ENCODE results near the gene MAK. TPM values are rescaled to one million over a fixed set of nuclear protein-coding genes. Genes with fewer than 3 reads are reported as not detected.
"Not testable (repeated sequence)": the region's sequence is repeated elsewhere in the genome, so short reads cannot be mapped to it uniquely, and the experiment has no call there.

MAK gene
- total RNA-seq, 1 donor from 2014 or later: 0.41 TPM

DNA sequence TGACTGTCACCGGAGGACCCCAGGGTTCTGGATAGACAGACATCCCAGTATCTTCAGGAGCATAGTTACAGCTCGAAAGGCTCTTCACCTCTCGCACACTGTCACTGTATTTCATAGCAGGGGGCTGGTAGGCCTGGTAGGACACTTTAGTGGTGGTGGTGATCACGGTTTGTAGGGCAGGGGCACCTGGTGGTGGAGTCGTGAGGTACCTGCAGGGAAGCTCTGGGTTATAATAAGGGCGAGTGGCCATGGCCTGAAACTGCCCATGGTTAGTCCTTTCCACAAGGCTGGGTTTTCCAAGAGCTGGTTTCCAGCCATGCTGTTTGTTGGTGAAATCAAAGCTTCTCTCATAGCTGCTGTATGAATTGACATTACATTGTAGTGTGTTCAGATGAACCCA is 35.9 kb upstream of the MAK start:
- H3K27ac Mint-ChIP-seq: no peak overlapping the region
- no peaks in the 10 kb centered on the region for H3K4me1 Mint-ChIP-seq (ENCODE audit: low read depth)
- no peaks in the 10 kb centered on the region for H3K36me3 Mint-ChIP-seq (ENCODE audit: low read depth)
- no peak overlapping the region for H3K4me3 Mint-ChIP-seq (ENCODE audit: low read depth)
- no peaks in the 10 kb centered on the region for H3K9me3 Mint-ChIP-seq
- DNase-seq (ENCODE audit: low spot score): no peak
- intact Hi-C loops (cut with micrococcal nuclease): no loop called here
- H3K27me3 Mint-ChIP-seq (ENCODE audit: low read depth): peaks cover 9% of the 10 kb centered on the region

DNA sequence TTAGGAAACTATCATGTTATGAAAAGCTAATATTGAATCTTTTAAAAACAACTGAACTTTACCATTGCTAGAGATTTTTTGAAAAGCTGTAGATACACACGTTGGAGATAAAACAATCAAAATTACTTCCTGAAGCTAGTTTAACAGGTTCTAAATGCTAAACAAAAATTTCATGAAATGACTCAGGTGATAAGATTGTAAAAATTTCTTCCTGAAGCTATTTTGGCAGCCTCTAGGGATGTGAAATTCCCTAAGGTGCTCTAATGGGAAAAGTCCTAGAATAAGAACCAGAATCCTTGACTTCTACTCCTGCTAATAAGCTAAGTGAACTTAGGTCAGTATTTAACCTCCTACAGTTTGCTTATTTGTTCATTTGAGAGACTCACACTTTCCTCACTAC is 35.0 kb upstream of the MAK start:
- H3K27ac Mint-ChIP-seq: no peak overlapping the region
- H3K36me3 Mint-ChIP-seq (ENCODE audit: low read depth): no peaks in the 10 kb centered on the region
- peaks cover under 1% of the 10 kb centered on the region for H3K27me3 Mint-ChIP-seq (ENCODE audit: low read depth)
- no peak for DNase-seq (ENCODE audit: low spot score)
- intact Hi-C loops (cut with micrococcal nuclease): no loop called here
- no peaks in the 10 kb centered on the region for H3K4me1 Mint-ChIP-seq (ENCODE audit: low read depth)
- H3K4me3 Mint-ChIP-seq (ENCODE audit: low read depth): no peak overlapping the region
- H3K9me3 Mint-ChIP-seq: no peaks in the 10 kb centered on the region

DNA sequence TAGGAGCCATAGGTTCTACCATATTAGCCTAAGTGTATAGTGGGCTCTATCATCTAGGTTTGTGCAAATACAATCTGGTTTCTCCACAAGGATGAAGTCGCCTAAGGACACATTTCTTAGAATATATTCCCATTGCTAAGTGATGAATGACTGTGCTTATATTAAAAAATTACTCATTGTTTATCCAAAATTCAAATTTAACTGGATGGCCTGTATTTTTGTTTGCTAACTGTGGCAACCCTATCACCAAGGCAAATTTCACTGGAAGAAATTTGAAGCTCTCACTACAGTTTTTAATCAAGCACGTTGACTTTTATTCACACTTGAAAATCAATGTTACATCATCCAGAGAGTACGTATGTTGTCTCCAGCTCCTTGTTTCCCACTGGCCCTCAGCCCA is 29.6 kb upstream of the MAK start:
- DNase-seq (ENCODE audit: low spot score): no peak
- no peak overlapping the region for H3K27ac Mint-ChIP-seq
- intact Hi-C loops (cut with micrococcal nuclease): no loop called here
- no peak overlapping the region for H3K4me3 Mint-ChIP-seq (ENCODE audit: low read depth)
- H3K36me3 Mint-ChIP-seq (ENCODE audit: low read depth): no peaks in the 10 kb centered on the region
- no peaks in the 10 kb centered on the region for H3K27me3 Mint-ChIP-seq (ENCODE audit: low read depth)
- no peaks in the 10 kb centered on the region for H3K4me1 Mint-ChIP-seq (ENCODE audit: low read depth)
- no peaks in the 10 kb centered on the region for H3K9me3 Mint-ChIP-seq

DNA sequence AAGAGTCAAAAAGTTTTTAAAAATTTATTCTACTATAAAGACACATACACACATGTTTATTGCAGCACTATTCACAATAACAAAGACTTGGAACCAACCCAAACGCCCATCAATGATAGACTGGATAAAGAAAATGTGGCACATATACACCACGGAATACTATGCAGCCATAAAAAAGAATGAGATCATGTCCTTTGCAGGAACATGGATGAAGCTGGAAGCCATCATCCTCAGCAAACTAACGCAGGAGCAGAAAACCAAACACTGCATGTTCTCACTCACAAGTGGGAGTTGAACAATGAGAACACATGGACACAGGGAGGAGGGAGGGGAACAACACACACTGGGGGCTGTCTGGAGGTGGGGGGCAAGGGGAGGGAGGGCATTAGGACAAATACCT is 28.4 kb upstream of the MAK start:
- H3K4me1 Mint-ChIP-seq (ENCODE audit: low read depth); H3K27ac Mint-ChIP-seq; H3K9me3 Mint-ChIP-seq; H3K27me3 Mint-ChIP-seq (ENCODE audit: low read depth); intact Hi-C loops (cut with micrococcal nuclease); DNase-seq (ENCODE audit: low spot score); H3K4me3 Mint-ChIP-seq (ENCODE audit: low read depth); H3K36me3 Mint-ChIP-seq (ENCODE audit: low read depth): not testable (repeated sequence)

DNA sequence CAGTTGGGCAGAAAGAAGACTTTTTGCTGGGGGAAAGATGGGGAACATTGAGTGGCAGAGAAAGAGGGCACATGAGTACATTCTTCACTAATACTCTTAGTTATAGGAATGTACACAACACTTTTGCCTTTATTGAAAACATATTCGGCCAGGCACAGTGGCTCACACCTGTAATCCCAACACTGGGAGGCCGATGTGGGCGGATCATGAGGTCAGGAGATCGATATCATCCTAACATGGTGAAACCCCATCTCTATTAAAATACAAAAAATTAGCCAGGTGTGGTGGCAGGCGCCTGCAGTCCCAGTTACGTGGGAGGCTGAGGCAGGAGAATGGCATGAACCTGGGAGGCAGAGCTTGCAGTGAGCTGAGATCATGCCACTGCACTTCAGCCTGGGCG is 24.7 kb upstream of the MAK start:
- H3K27me3 Mint-ChIP-seq (ENCODE audit: low read depth); H3K4me1 Mint-ChIP-seq (ENCODE audit: low read depth); H3K4me3 Mint-ChIP-seq (ENCODE audit: low read depth); H3K27ac Mint-ChIP-seq; H3K9me3 Mint-ChIP-seq; DNase-seq (ENCODE audit: low spot score); intact Hi-C loops (cut with micrococcal nuclease); H3K36me3 Mint-ChIP-seq (ENCODE audit: low read depth): not testable (repeated sequence)

DNA sequence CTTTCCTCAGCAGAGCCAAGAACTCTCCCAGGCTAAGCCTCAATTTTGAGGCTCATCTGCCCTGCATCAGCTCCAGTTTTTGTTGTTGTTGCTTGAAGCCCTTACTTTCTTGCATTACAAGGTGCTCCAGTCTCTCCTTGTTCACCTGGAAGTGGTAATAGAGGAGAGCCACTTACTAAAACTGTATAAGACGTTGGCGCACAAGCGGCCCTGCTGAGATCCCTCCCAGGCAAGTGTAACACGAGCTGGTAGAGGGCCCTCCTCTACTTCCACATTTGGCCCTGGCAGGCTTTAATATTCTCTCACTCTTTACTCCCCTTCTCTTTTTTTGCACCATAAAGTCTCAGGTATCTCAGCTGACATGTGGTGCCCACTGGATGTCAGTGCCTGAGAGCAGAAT is 24.0 kb upstream of the MAK start:
- no peak for DNase-seq (ENCODE audit: low spot score)
- Mint-ChIP-seq H3K36me3 (ENCODE audit: low read depth) (no peaks in the 10 kb centered on the region), H3K9me3 (no peaks in the 10 kb centered on the region), H3K4me1 (ENCODE audit: low read depth) (no peaks in the 10 kb centered on the region), H3K27ac (no peak overlapping the region), H3K27me3 (ENCODE audit: low read depth) (no peaks in the 10 kb centered on the region), H3K4me3 (ENCODE audit: low read depth) (no peak overlapping the region)
- intact Hi-C loops (cut with micrococcal nuclease): no loop called here

DNA sequence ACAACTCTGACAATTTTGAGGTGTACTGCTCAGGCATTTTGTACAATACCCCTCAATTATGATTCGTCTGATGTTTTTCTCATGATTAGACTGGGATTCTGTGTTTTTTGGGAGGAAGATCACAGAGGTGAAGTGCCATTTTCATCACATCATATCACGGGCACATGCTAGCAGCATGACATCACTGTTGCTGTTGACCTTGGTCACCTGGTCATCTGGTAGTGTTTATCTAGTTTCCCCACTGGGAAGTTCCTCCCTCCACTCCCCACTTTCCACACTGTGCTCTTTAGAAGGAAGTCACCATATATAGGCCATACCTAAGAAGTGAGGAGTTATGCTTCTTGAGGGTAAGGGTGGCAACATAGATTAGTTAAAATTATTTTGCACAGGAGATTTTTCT is 22.7 kb upstream of the MAK start:
- intact Hi-C loops (cut with micrococcal nuclease): no loop called here
- no peak overlapping the region for H3K4me3 Mint-ChIP-seq (ENCODE audit: low read depth)

DNA sequence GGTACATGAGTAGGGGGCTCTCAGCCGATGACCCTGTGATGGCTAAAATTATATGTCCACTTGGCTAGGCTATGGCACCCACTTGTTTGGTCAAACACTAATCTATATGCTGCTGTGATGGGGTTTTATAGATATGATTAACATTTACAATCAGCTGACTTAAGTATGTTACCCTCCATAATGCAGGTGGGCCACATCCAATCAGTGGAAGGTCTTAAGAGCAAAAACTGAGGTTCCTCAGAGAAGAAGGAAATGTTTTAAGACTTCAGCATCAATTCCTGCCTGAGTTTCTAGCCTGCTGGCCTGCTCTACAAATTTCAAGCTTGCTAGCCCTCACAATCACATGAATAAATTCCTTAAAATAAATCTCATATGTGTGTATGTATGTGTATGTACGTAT is 18.9 kb upstream of the MAK start:
- intact Hi-C loops (cut with micrococcal nuclease): no loop called here
- Mint-ChIP-seq H3K27me3 (ENCODE audit: low read depth) (no peaks in the 10 kb centered on the region), H3K4me3 (ENCODE audit: low read depth) (no peak overlapping the region), H3K4me1 (ENCODE audit: low read depth) (no peaks in the 10 kb centered on the region), H3K36me3 (ENCODE audit: low read depth) (no peaks in the 10 kb centered on the region), H3K27ac (no peak overlapping the region), H3K9me3 (peaks cover 17% of the 10 kb centered on the region)
- no peak for DNase-seq (ENCODE audit: low spot score)

More for the DNA sequence above, 22.7 kb upstream of the MAK start:
- Mint-ChIP-seq H3K27ac (no peak overlapping the region), H3K9me3 (no peaks in the 10 kb centered on the region), H3K4me1 (ENCODE audit: low read depth) (no peaks in the 10 kb centered on the region), H3K27me3 (ENCODE audit: low read depth) (no peaks in the 10 kb centered on the region), H3K36me3 (ENCODE audit: low read depth) (no peaks in the 10 kb centered on the region)
- DNase-seq (ENCODE audit: low spot score): no peak

DNA sequence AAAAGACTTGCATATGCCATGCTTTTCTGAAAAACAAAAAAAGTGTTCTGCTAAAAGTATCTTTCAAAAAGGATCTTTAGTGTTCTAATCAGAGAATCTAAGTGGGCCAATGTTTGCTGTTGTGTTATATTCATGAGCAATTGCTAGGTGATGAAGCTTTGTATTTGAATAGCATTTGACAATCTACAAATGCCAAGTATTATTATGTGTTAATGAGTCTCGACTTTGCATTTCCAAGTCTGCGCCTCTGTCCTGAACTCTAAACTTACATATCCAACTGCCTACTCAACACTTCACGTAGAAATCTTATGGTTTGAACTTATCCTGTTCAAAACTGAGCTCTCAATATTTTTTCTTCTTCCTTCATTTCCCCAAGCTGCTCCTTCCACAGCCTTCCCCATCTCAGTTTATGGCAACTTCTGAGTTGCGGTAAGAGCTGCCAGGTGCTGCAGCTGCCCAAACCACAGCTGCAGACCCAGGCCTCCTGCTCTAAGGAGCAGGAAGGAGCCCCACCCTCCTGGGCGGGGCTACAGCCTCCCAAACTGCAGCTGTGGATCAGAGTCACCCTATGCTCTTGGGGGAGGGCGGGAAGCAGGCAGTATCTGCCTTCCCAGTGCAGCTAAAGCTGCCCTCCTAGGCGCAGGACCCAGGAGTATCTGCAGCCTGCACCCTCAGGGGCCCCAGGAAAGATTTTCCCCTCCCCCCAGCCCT is 16.7 kb upstream of the MAK start:
- no peak for DNase-seq (ENCODE audit: low spot score)
- Mint-ChIP-seq H3K4me3 (ENCODE audit: low read depth) (no peak overlapping the region), H3K27ac (no peak overlapping the region), H3K9me3 (peaks cover 17% of the 10 kb centered on the region), H3K4me1 (ENCODE audit: low read depth) (no peaks in the 10 kb centered on the region), H3K36me3 (ENCODE audit: low read depth) (no peaks in the 10 kb centered on the region), H3K27me3 (ENCODE audit: low read depth) (no peaks in the 10 kb centered on the region)
- intact Hi-C loops (cut with micrococcal nuclease): no loop called here

DNA sequence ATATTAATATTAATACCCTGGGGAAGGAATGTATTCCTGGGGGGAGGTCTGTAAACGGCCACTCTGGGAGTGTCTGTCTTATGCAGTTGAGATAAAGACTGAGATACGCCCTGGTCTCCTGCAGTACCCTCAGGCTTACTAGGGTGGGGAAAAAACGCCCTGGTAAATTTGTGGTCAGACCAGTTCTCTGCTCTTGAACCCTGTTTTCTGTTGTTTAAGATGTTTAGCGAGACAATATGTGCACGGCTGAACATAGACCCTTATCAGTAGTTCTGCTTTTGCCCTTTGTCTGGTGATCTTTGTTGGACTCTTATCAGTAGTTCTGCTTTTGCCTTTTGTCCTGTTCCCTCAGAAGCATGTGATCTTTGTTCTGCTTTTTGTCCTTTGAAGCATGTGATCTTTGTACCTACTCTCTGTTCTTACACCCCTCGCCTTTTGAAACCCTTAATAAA is 15.5 kb upstream of the MAK start:
- not testable (repeated sequence) for H3K27me3 Mint-ChIP-seq (ENCODE audit: low read depth)

DNA sequence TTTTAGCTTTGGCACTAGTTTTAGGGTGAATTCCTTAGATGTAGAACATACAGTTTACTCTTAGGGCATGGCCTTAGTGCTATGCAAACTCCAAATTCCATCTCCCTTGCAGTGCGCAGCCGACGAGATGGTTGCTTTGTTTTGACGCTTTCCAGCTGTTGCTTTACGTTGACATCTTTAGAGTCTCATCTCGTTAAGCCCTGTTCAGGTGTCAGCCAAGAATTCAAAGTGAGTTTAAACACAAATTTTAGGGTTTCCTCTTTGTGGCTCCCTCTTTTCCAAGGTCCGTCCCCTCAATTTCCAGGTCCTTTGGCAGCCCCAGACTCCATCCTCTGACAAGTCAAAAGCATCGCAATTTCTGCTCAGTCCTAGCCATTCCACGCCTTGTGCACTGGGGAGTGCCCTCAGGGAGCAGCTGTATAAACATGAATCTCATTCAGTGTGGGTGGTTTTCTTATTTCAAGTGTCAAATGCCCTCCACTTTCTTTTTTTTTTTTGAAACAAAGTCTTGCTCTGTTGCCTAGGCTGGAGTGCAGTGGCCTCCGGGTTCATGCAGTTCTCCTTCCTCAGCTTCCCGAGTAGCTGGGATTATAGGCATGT is 14.1 kb upstream of the MAK start:
- intact Hi-C loops (cut with micrococcal nuclease): no loop called here
- H3K4me3 Mint-ChIP-seq (ENCODE audit: low read depth): no peak overlapping the region
- H3K9me3 Mint-ChIP-seq: peaks cover 17% of the 10 kb centered on the region
- no peak overlapping the region for H3K27ac Mint-ChIP-seq
- no peaks in the 10 kb centered on the region for H3K27me3 Mint-ChIP-seq (ENCODE audit: low read depth)
- H3K4me1 Mint-ChIP-seq (ENCODE audit: low read depth): no peaks in the 10 kb centered on the region
- no peak for DNase-seq (ENCODE audit: low spot score)
- no peaks in the 10 kb centered on the region for H3K36me3 Mint-ChIP-seq (ENCODE audit: low read depth)

More for the DNA sequence above, 15.5 kb upstream of the MAK start:
- H3K4me3 Mint-ChIP-seq (ENCODE audit: low read depth); intact Hi-C loops (cut with micrococcal nuclease); H3K4me1 Mint-ChIP-seq (ENCODE audit: low read depth); DNase-seq (ENCODE audit: low spot score); H3K27ac Mint-ChIP-seq; H3K36me3 Mint-ChIP-seq (ENCODE audit: low read depth): not testable (repeated sequence)
- H3K9me3 Mint-ChIP-seq: peaks cover 17% of the 10 kb centered on the region

DNA sequence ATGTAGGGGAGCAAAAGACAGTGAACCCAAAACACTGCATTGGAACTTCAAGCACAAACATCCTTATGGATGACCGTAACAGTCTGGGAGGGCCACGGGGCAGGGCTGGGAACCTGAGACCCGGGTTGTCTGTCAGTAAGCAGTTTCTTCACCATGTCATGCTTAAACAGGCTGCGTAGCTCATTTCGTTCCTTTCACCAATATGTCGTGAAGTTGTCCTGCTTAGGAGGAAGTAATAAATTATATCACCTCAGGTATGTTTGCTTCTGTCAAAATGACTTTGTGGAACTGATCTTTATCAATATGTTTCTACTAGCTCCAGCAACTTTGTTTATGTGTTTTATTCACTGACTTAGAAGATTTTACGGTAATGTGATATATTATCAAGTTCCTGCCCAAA is 12.4 kb upstream of the MAK start:
- H3K27ac Mint-ChIP-seq: no peak overlapping the region
- no peaks in the 10 kb centered on the region for H3K36me3 Mint-ChIP-seq (ENCODE audit: low read depth)
- no peak for DNase-seq (ENCODE audit: low spot score)
- H3K4me3 Mint-ChIP-seq (ENCODE audit: low read depth): no peak overlapping the region
- no peaks in the 10 kb centered on the region for H3K4me1 Mint-ChIP-seq (ENCODE audit: low read depth)
- H3K9me3 Mint-ChIP-seq: peaks cover 17% of the 10 kb centered on the region
- intact Hi-C loops (cut with micrococcal nuclease): no loop called here
- H3K27me3 Mint-ChIP-seq (ENCODE audit: low read depth): no peaks in the 10 kb centered on the region

DNA sequence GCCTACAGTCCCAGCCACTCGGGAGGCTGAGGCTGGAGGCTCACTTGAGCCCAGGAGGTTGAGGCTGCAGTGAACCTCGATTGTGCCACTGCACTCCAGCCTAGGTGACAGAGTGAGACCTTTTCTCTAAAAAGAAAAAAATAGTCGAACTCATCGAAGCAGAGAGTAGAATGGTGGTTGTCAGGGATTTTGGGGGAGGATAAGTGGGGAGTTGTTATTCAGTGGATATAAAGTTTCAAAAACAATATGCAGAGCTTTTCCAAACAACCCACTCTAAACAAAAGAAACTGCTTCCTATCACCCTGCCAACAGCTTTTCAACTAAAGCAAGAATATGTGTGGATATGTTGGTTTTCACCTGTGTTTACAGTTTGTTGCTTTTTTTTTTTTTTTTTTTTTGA is 11.6 kb upstream of the MAK start:
- Mint-ChIP-seq H3K36me3 (ENCODE audit: low read depth) (no peaks in the 10 kb centered on the region), H3K9me3 (peaks cover 13% of the 10 kb centered on the region), H3K27ac (no peak overlapping the region), H3K4me1 (ENCODE audit: low read depth) (no peaks in the 10 kb centered on the region), H3K4me3 (ENCODE audit: low read depth) (no peak overlapping the region), H3K27me3 (ENCODE audit: low read depth) (no peaks in the 10 kb centered on the region)
- intact Hi-C loops (cut with micrococcal nuclease): no loop called here
- DNase-seq (ENCODE audit: low spot score): no peak

Measured in activated T-helper 2 cell treated with anti-CD3 and anti-CD28 coated beads, Interferon-gamma antibody, Interleukin-2, Interleukin-4, amounts not matched to agents 10 μg/mL and 5 μg/mL and 100 μg/mL, durations not matched to agents 14 hours and 24 hours and 36 hours (primary cell).